OCI-LY1 (cell line): ENCODE measurements around the gene SAT1.

Source experiments
- CTCF ChIP-seq: fragments of 200-600 bp; sonication (generic), shearing (Covaris generic); IDR thresholded peaks from 2 replicates; pipeline ENCODE4 v1.5.1; 2017; ENCODE audit warnings: mild to moderate bottlenecking, antibody characterized with exemption, low read length, moderate library complexity, mixed read lengths
- EZH2 ChIP-seq: fragments of 200-600 bp; sonication (generic), shearing (Covaris generic); IDR thresholded peaks from 2 replicates; pipeline ENCODE4 v1.8.0; 2017; ENCODE audit warnings: borderline replicate concordance, mixed run types, mild to moderate bottlenecking, antibody characterized with exemption, low read length, moderate library complexity, mixed read lengths

GRCh38 chrX:23749576-23749975 lies 33.4 kb upstream of the SAT1 start:
- TF ChIP-seq CTCF (no peak), EZH2 (no peak)
